Activated naive CD4-positive, alpha-beta T cell treated with anti-CD3 and anti-CD28 coated beads, Interleukin-2, amount 50 U/mL, for 72 hours (primary cell): ENCODE measurements around the gene SBK2. TPM values are rescaled to one million over a fixed set of nuclear protein-coding genes. Genes with fewer than 3 reads are reported as not detected.
"Not testable (repeated sequence)": the region's sequence is repeated elsewhere in the genome, so short reads cannot be mapped to it uniquely, and the experiment has no call there.

Experiments used
- ATAC-seq, 2 donors: fragments of 150-1000 bp; cut with Tn5 transposase; 2 replicates each; pipeline ENCODE4 v1.10.0; 2021; ENCODE audit warnings: mild to moderate bottlenecking in 2 of 2, moderate library complexity in 2 of 2
- DNase-seq, 2 donors: peaks; one replicate each; pipeline ENCODE4 v3.0.0; 2021 to 2022; ENCODE audit warnings: low spot score in 2 of 2
- H3K27ac Mint-ChIP-seq, 2 donors: one replicate each; pipeline ENCODE4 v1.8.0; 2022; ENCODE audit warnings: mild to moderate bottlenecking in 2 of 2, mixed read lengths in 2 of 2
- H3K36me3 Mint-ChIP-seq, 2 donors: one replicate each; pipeline ENCODE4 v1.8.0; 2022; ENCODE audit warnings: mixed read lengths in 2 of 2
- H3K9me3 Mint-ChIP-seq, 2 donors: one replicate each; pipeline ENCODE4 v1.8.0; 2022; ENCODE audit warnings: mixed read lengths in 2 of 2
- total RNA-seq, 2 donors: library from RNA; stranded (reverse); gene quantifications; one replicate each; pipeline ENCODE4 v1.2.3, GENCODE V29; 2022

SBK2 gene
- total RNA-seq, 2 donors from 2014 or later, result not detected

GRCh38 chr19:55543567-55543966, 6.6 kb upstream of the SBK2 start:
- H3K9me3 Mint-ChIP-seq, result peaks cover 4% of the 10 kb centered on the region in 2 donors
- no peak overlapping the region for H3K27ac Mint-ChIP-seq
- no peaks in the 10 kb centered on the region for H3K36me3 Mint-ChIP-seq
- no peak for ATAC-seq
- no peak for DNase-seq

GRCh38 chr19:55542292-55542855, 5.4 kb upstream of the SBK2 start:
- DNase-seq (no peak), ATAC-seq (no peak)
- Mint-ChIP-seq H3K27ac (no peak overlapping the region), H3K9me3 (peaks cover 4% of the 10 kb centered on the region in 2 donors), H3K36me3 (no peaks in the 10 kb centered on the region)

- Mint-ChIP-seq H3K27ac (no peak overlapping the region), H3K9me3 (peaks cover 4% of the 10 kb centered on the region in 2 donors), H3K36me3 (no peaks in the 10 kb centered on the region)
- no peak for ATAC-seq
- DNase-seq, result no peak
These were observed 4.2 kb upstream of the SBK2 start for GRCh38 chr19:55541091-55541490.

- Mint-ChIP-seq H3K36me3 (no peaks in the 10 kb centered on the region), H3K27ac (no peak overlapping the region), H3K9me3 (peaks cover 4% of the 10 kb centered on the region in 2 donors)
- ATAC-seq, result no peak
- DNase-seq, result no peak
These were observed 3.7 kb upstream of the SBK2 start for GRCh38 chr19:55540619-55541018.

GRCh38 chr19:55539090-55539984, 2.4 kb upstream of the SBK2 start:
- DNase-seq (no peak), ATAC-seq (no peak)
- no peak overlapping the region for H3K27ac Mint-ChIP-seq
- H3K36me3 Mint-ChIP-seq, result no peaks in the 10 kb centered on the region
- H3K9me3 Mint-ChIP-seq, result peaks cover 4% of the 10 kb centered on the region in 2 donors

- no peak for ATAC-seq
- DNase-seq, result no peak
- Mint-ChIP-seq H3K27ac (no peak overlapping the region), H3K9me3 (peaks cover 0 to under 1% of the 10 kb centered on the region in 2 donors), H3K36me3 (no peaks in the 10 kb centered on the region)
These were observed 1.2 kb upstream of the SBK2 start for GRCh38 chr19:55538132-55538531.

- ATAC-seq (no peak), DNase-seq (no peak)
- H3K9me3 Mint-ChIP-seq, result no peaks in the 10 kb centered on the region
- no peaks in the 10 kb centered on the region for H3K36me3 Mint-ChIP-seq
- H3K27ac Mint-ChIP-seq, result no peak overlapping the region
These were observed 793 bp upstream of the SBK2 start for GRCh38 chr19:55537741-55538111.

- no peaks in the 10 kb centered on the region for H3K9me3 Mint-ChIP-seq
These were observed 567 bp downstream of the SBK2 start for GRCh38 chr19:55536366-55536765.

GRCh38 chr19:55535965-55536350, 975 bp downstream of the SBK2 start:
- Mint-ChIP-seq H3K27ac (no peak overlapping the region), H3K36me3 (no peaks in the 10 kb centered on the region), H3K9me3 (no peaks in the 10 kb centered on the region)
- ATAC-seq, result no peak
- DNase-seq, result no peak

More at GRCh38 chr19:55536366-55536765, 567 bp downstream of the SBK2 start:
- Mint-ChIP-seq H3K36me3 (no peaks in the 10 kb centered on the region), H3K27ac (no peak overlapping the region)
- ATAC-seq (no peak), DNase-seq (no peak)

- ATAC-seq, result no peak
- H3K9me3 Mint-ChIP-seq, result no peaks in the 10 kb centered on the region
These were observed 1.6 kb downstream of the SBK2 start for GRCh38 chr19:55535173-55535964.

GRCh38 chr19:55534280-55534679, 2.7 kb downstream of the SBK2 start:
- H3K36me3 Mint-ChIP-seq, DNase-seq, H3K9me3 Mint-ChIP-seq, ATAC-seq, H3K27ac Mint-ChIP-seq: not testable (repeated sequence)

More at GRCh38 chr19:55535173-55535964, 1.6 kb downstream of the SBK2 start:
- Mint-ChIP-seq H3K27ac (no peak overlapping the region), H3K36me3 (no peaks in the 10 kb centered on the region)
- DNase-seq, result no peak

GRCh38 chr19:55530996-55531395, 5.9 kb downstream of the SBK2 start:
- ATAC-seq (no peak), DNase-seq (no peak)
- Mint-ChIP-seq H3K9me3 (no peaks in the 10 kb centered on the region), H3K27ac (no peak overlapping the region), H3K36me3 (no peaks in the 10 kb centered on the region)

- ATAC-seq, result no peak
- Mint-ChIP-seq H3K9me3 (no peaks in the 10 kb centered on the region), H3K36me3 (no peaks in the 10 kb centered on the region), H3K27ac (no peak overlapping the region)
- no peak for DNase-seq
These were observed 7.2 kb downstream of the SBK2 start for GRCh38 chr19:55529636-55530234.

GRCh38 chr19:55528030-55528803, 8.7 kb downstream of the SBK2 start:
- ATAC-seq (no peak), DNase-seq (no peak)
- H3K9me3 Mint-ChIP-seq, result no peaks in the 10 kb centered on the region
- H3K36me3 Mint-ChIP-seq, result no peaks in the 10 kb centered on the region
- H3K27ac Mint-ChIP-seq, result no peak overlapping the region

GRCh38 chr19:55527197-55528029, 9.5 kb downstream of the SBK2 start:
- Mint-ChIP-seq H3K9me3 (no peaks in the 10 kb centered on the region), H3K27ac (no peak overlapping the region), H3K36me3 (no peaks in the 10 kb centered on the region)
- DNase-seq, result no peak
- ATAC-seq, result no peak
